GM18519 (cell line): ENCODE measurements around the gene TNIK.
A peak's percentile ranks its signal among the peaks of the same experiment; 100 is the strongest.

Experiments used
- ATAC-seq: cut with Tn5 transposase; IDR thresholded peaks from one replicate; pipeline ENCODE4 v1.9.1; 2021; ENCODE audit warnings: mild to moderate bottlenecking, moderate library complexity; ENCODE audit not compliant: unreplicated experiment, low FRiP score

The TNIK gene

GRCh38 chr3:171268677-171269076 is 191.5 kb downstream of the TNIK start:
- ATAC-seq: no peak

DNA sequence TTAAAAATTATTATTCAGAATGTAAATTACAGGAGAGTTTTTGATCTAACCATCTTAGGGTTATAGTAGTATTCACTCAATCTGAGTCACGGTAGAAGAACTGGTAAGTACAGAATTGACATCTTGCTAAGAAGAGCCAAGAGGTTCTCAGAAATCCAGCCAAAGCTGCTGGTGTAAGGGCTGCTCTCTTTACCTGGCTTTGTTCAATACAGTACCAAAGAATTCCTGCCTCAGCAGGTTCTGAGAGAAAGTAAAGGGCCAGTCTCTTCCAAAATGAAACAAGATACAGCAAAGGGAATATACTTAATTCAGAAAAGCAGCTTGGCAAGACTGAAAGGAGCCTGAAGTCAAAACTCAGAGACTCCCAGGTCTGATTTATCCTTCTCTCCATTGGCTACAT is 193.1 kb downstream of the TNIK start:
- ATAC-seq: peak; percentile 35

- no peak for ATAC-seq
Observed at GRCh38 chr3:171266740-171267073, 193.5 kb downstream of the TNIK start.

GRCh38 chr3:171266034-171266739 is 194.0 kb downstream of the TNIK start:
- ATAC-seq: no peak

DNA sequence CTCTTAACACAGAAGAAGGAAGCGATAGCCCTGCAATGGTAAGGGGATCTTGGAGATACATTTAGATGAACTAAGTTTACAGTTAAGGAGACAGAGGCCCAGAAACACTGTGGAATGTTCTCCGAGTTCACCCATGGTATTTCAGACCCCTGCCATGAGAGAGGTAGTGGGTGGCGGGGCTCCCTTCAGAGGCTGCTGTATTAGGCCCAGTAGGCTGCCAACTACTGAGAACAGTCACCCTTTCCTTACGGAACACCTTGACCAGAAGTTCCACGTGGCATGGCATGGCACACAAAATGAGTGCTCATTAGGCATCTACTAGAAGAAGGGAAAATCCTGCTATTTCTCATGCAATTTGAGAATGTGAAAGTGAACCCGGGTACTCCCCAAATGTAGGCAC is 195.4 kb downstream of the TNIK start:
- no peak for ATAC-seq

DNA sequence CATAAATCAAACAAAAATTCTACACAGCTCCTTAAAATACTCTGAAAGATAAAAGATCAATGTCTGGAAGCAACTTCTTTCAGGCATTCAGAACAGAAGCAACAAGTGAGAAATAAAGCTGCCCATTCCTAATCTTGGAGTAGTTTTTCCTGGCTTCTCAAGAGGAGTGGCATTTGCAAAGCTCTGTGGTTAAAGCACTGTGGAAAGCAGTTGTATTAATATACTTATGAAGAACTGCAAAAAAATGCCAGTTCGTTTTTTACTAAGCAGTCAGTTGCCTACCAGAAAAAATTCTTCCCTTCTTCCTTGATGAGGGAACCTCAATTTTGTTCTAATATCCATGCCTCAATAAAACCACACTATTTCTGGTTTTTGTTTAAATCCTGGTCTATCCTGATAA is 197.8 kb downstream of the TNIK start:
- no peak for ATAC-seq

- ATAC-seq: no peak
Observed at GRCh38 chr3:171261487-171261886, 198.7 kb downstream of the TNIK start.

DNA sequence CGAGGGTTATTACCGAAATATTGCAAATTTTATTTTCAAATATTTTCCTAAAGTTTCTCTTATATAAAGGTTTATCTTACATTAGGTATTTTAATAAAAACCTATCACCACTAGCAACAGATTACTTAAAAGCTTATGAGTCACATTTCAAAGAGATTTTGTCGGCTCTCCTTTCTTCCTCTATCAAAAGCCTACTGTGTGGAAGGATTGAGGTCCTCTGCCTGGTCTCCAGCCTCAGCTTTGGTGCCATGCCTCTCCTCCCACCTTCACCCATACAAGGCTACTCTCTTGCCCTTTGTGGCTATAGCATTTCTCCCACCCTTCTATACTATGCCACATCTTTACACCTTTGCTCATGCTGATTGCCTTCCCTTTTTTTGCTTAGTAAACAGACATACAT is 199.3 kb downstream of the TNIK start:
- ATAC-seq: no peak

GRCh38 chr3:171260466-171260865 is 199.7 kb downstream of the TNIK start:
- ATAC-seq: no peak

DNA sequence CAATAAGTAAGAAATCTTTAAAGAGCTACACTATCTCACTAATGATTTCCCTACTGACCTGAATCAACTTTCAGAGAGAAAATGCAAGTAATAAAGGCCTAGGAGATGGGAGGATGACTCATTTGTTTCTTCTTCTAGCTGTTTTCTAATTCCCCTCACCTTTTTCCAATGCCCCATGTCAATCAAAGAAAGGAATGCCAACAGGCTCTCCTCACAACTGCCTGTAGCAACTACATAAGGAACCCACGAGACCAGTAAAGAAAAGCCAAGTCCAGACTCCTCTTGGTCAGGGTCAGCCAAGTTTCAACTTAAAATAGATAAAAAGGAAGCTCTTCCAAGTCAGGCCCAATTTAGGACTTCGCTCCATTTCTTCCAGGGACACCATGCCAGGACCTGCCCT is 201.9 kb downstream of the TNIK start:
- no peak for ATAC-seq

GRCh38 chr3:171257251-171258203 is 202.7 kb downstream of the TNIK start:
- ATAC-seq: peak; percentile 76

- ATAC-seq: no peak
Observed at GRCh38 chr3:171256445-171257250, 203.6 kb downstream of the TNIK start.

- peak; percentile 60 for ATAC-seq
Observed at GRCh38 chr3:171255236-171255806, 204.9 kb downstream of the TNIK start.

- no peak for ATAC-seq
Observed at GRCh38 chr3:171254315-171254714, 205.9 kb downstream of the TNIK start.

- no peak for ATAC-seq
Observed at GRCh38 chr3:171251835-171252234, 208.4 kb downstream of the TNIK start.

DNA sequence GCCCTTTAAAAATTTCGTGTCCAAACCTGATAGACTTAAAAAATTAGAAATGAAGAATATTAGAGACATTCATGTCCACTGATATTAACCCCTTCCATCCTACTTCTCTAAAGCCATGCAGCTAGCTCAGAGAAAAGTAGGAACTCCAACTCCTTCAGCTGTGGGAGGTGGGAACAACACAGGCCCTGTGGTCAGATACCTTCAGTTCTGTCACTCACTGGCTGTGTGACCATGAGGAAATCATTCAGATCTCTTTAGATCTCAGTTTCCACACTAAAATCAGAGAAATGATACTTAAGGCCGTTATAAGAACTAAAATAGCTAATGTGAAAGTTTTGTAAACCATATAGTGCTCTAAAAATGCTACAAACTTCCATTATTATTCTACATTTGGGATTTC is 209.8 kb downstream of the TNIK start:
- ATAC-seq: no peak

- ATAC-seq: peak; percentile 13
Observed at GRCh38 chr3:171249245-171249644, 211.0 kb downstream of the TNIK start.

DNA sequence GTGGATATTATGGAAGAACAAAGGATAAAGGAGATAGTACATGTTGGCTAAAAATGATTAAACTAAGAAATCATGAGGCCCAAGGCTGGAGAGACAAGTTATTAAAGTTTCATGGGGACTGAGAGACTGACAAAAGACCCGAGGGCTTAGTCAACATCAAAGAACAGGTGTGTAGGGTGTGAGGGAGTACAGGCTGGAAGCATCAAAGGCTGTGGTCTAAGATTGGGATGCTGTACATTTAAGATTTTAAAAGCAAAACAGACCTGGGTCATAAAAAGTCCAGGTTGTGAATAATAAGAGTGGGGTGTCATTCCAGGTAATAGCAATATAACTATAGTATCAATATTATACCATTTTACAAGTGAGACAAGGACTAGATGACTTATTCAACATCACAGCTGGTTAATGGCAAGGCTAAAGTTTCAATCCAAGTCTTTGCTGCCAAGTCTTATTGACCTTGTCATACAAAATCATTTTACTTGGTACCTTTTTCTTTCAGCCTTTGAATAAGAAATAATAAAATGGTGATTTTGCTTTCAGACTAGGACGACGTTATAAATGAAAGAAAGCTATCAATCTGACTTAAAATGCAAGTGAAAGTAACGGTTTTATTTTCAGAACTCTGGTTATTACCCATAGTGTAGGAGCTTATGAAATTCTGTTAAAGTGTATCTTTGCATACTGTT is 211.6 kb downstream of the TNIK start:
- ATAC-seq: peak; percentile 76

DNA sequence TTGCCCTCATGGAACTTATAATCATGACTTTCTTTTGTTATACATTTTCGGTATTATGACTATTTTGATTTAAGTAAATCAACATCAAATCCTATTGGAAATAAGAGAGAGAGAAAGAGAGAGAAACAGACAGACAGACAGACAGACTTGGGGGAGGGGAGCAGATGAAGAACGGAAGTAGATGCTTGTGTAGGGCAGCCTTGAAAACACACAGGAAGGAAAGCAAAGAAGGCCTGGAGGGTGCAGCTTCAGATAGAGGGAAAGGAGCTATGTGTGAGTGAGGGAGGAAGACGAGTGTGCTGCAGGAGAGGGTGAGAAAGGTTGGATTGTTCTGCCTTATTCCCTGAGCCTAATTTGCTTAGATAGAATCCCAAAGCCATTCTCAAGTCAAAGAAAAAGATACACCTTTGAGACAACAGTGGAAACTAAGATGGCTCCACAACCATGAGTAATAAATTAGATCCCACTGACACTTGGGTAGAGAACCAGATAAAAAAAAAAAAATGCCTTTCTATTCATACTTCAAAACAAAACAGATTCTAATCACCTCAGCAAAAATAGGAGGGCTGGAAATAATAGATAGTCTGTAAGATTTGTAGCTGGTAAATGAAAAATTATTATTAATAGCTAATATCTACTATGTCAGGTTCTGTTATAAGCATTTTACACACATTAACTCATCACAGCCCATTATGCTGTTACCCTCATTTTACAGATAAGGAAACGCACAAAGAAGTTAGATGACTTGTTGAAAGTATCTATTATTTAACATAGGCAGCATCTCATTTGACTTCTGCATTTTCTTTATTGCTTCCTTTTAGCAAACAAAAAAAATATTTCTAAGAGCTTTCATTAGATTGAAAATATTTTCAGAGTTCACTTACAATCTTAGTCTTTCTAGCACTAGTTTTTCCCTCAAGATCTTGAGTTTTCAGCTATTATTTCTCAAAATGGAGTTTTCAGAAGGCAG is 214.1 kb downstream of the TNIK start:
- no peak for ATAC-seq
